HG02588 (cell line): Measurements from ENCODE around the gene TMEM150C.
"Not testable (repeated sequence)": the region's sequence is repeated elsewhere in the genome, so short reads cannot be mapped to it uniquely, and the experiment has no call there.

Source experiments
- ATAC-seq: cut with Tn5 transposase; IDR thresholded peaks from one replicate; pipeline ENCODE4 v1.9.1; 2021; ENCODE audit warnings: mild to moderate bottlenecking, moderate library complexity; ENCODE audit not compliant: unreplicated experiment

TMEM150C gene

GRCh38 chr4:82479562-82479961 lies 82.2 kb downstream of the TMEM150C start:
- ATAC-seq, result no peak

- not testable (repeated sequence) for ATAC-seq
Measured at GRCh38 chr4:82477469-82477868, 84.3 kb downstream of the TMEM150C start.

- ATAC-seq, result not testable (repeated sequence)
Measured at GRCh38 chr4:82475931-82476330, 85.9 kb downstream of the TMEM150C start.

- no peak for ATAC-seq
Measured at GRCh38 chr4:82473621-82474164, 88.1 kb downstream of the TMEM150C start.

- ATAC-seq, result not testable (repeated sequence)
Measured at GRCh38 chr4:82473080-82473479, 88.7 kb downstream of the TMEM150C start.

DNA sequence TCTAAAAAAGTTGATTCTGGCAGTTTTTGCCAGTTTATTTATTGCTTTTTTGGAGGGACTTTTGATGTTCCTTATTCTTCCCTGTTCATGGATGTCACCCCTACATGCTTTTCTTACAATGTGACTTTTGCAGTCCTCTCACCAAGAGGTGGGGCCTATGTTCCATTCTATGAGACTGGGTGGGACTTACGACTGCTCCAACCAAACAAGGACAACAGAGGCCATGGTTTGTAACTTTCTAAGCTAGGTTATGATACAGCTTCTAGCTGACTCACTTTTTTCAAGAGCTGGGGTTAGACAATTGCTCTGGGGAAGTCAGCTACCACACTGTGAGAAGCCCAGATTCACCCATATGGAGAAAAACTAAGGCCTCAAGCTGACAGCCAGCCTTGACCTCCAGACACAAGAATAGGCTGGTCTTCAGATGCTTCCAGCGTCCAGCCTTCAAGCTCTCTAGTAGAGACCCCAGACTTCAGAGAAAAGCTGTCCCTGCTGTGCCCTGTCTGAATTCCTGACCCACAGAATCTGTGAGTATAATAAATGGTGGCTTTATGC lies 91.9 kb downstream of the TMEM150C start:
- ATAC-seq, result no peak

- no peak for ATAC-seq
Measured at GRCh38 chr4:82467471-82467870, 94.3 kb downstream of the TMEM150C start.

DNA sequence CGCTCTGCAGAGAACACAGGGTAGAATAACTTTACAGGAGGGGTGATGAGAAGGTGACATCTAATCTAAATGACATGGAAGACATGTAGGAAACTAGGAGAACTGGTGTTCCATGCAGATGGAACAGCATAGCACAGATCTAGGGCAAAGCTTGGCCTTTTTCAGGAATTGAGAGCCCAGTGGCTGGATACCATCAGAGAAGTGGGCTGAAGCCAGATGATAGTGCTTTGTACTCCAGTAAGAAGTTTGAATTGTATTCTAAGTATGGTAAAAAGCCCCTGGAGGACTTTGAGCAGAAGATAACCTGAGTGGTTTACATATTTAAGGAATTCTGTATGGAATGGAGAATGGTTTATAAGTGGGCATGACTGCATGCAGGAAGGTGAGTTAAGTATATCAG lies 98.6 kb downstream of the TMEM150C start:
- no peak for ATAC-seq

- ATAC-seq, result peak; percentile 69
Measured at GRCh38 chr4:82462415-82462831, 99.4 kb downstream of the TMEM150C start.

DNA sequence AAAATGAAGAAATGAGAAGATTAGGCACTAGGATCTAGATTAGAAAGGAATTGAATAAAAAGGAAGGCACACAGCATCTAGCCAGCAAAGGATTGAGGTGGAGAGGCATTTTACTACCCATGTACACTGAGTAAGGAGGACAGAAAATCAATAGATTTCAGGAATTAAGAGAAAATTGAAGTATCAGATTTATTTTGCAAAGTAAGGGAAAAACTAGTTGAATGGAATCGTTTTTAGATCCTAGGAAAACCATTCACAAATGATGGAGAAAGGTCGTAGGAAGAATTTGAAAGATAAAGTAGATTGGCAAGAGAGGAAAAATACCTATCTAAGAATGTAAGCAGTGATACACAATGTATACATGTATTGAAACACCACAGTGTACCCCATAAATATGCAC lies 100.1 kb downstream of the TMEM150C start:
- ATAC-seq, result no peak

- no peak for ATAC-seq
Measured at GRCh38 chr4:82458729-82459128, 103.1 kb downstream of the TMEM150C start.

- ATAC-seq, result no peak
Measured at GRCh38 chr4:82457266-82457665, 104.5 kb downstream of the TMEM150C start.

GRCh38 chr4:82452026-82452425 lies 109.8 kb downstream of the TMEM150C start:
- no peak for ATAC-seq

GRCh38 chr4:82450966-82451755 lies 110.6 kb downstream of the TMEM150C start:
- no peak for ATAC-seq

DNA sequence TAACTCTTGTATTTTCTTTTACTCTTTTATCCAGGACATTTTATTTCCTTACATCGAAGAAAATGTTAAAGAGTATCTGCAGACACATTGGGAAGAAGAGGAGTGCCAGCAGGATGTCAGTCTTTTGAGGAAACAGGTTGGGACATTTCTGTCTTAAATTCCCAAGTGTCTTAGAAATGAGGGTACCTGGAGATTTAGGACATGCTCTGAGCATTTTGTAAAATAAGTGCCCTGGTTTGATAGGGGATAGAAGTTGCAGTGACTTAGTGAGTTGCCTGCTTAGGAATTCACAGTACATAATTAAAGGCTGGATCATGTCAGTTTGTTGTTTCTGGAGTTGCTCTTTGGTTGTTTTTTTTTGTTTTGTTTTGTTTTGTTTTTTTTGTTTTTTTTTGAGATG lies 113.9 kb downstream of the TMEM150C start:
- no peak for ATAC-seq

GRCh38 chr4:82439088-82439487 lies 122.7 kb downstream of the TMEM150C start:
- ATAC-seq, result no peak

DNA sequence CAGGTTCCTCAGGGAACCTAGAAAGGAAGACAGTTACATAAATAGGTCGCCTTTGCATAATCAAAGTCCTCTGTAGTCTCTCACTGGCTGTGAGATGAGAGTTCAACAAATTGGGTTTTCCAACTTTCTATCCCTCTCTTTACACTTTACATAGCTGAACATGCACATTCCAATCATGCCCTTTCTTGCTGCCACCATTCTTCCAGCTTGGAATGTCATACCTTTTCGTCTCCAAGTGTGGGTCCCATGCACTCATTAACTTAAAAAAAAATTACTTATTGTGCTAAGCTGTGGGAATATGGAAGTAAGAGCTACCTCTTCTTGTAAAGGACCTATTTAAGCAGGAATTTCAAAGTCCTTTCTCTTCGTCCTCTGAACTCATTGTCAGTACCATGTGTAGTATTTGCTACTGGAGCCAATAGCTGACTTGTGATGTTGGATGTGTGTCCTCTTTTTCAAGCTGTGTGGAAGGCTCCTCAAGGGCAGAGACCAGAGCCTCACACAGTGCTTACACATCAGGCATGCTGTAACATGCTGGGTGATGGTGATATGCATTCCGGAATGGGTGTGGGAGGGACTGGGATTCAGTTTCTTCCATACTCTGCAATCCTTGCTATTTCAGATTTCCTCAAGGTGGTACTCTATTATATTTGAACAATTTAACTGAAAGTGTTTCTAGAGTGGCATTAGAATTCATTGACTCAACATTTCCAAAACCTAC lies 124.3 kb downstream of the TMEM150C start:
- no peak for ATAC-seq

DNA sequence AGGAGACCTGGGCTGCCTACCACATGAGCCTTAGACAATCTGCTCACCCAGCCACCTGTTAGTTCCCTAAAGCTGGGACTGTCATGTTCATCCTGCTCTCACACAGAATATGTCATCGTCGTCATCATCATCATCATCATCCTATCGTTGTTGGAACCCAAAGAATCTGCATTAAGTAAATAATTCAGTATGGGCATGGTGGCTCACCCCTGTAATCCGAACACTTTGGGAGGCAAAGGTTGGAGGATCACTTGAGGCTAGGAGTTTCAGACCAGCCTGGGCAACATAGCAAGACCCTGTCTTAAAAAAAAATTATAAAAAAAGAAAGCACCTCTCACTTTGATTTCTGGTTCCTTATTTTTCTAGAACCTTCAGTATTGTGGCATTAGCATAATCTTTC lies 125.0 kb downstream of the TMEM150C start:
- no peak for ATAC-seq

DNA sequence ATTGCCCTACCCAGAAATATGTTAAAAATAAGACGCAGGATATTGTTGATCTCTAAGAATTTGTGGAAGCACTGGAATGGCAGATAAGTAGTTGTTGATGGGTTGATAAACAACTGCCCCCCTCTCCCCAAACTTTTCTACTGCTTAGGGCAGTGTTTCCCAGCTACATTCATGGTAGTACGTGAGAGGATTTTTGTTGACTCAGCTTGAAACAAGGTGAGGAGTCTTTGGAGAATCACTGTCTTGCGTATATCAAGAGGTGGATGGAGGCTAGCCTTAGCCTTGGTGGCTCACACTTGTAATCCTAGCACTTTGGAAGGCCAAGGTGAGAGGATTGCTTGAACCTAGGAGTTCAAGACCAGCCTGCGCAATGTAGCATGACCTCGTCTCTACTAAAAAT lies 125.7 kb downstream of the TMEM150C start:
- ATAC-seq, result no peak

DNA sequence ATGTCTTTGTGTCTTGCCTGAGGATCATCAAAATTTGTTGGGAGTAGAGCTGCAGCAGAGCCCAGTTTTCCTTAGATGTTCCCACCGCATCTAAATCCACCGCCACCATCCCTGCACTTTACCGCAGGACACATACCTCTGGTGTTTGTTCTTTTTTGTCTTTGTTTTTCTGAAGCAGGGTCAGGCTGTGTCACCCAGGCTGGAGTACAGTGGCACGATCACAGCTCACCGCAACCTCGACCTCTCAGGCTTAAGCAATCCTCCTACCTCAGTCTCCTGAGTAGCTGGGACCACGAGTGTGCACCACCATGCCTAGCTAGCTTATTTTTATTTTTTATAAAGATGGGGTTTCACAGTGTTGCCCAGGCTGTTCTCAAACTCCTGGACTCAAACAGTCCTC lies 126.8 kb downstream of the TMEM150C start:
- ATAC-seq, result no peak

DNA sequence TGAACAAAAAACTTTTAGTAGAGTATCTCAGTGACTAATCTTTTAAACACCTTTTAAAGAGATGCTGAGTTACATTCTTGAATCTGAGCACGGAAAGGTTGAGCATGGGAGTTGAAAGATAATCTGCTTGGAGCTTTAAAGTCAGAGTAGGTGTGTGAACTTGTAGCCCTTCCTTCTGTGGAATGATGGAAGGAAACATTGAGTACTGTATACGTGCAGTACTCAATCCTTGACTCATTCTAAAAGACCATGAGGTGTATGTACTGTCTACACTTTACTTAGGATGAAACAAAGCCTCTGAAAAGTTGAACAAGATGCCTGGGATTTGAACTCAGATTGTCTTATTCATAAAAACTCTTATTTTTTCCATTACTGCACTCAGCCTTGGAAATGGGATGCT lies 128.0 kb downstream of the TMEM150C start:
- no peak for ATAC-seq
